GM23338 (cell line): ENCODE data around the gene SMAD3. TPM values are rescaled to one million over a fixed set of nuclear protein-coding genes. Genes with fewer than 3 reads are reported as not detected.

Experiments
- ATAC-seq: fragments of 200-7000 bp; cut with Tn5 transposase; 3 replicates; pipeline ENCODE4 v1.9.1; 2020
- DNase-seq: peaks from one replicate; pipeline ENCODE4 v3.0.0-alpha.2; 2015; ENCODE audit warnings: low spot score
- H2AFZ ChIP-seq: fragments of 200-600 bp; sonication (generic); 2 replicates; pipeline ENCODE4 v1.8.0; 2016; ENCODE audit warnings: antibody characterized with exemption, mild to moderate bottlenecking, moderate library complexity
- H3F3A ChIP-seq: fragments of 200-600 bp; sonication (generic); replicated peaks from 2 replicates; pipeline ENCODE4 v1.8.0; 2017; ENCODE audit warnings: antibody characterized with exemption, mixed run types, low read depth
- H3K27ac ChIP-seq: fragments of 200-600 bp; sonication (generic); 2 replicates; pipeline ENCODE4 v1.6.1; 2016; ENCODE audit warnings: low read depth
- H3K27me3 ChIP-seq: fragments of 200-600 bp; sonication (generic); 2 replicates; pipeline ENCODE4 v1.8.0; 2016; ENCODE audit warnings: mild to moderate bottlenecking, mixed run types, moderate library complexity; ENCODE audit not compliant: insufficient read depth
- H3K36me3 ChIP-seq: fragments of 200-600 bp; sonication (generic); 2 replicates; pipeline ENCODE4 v1.8.0; 2016; ENCODE audit warnings: mild to moderate bottlenecking; ENCODE audit not compliant: insufficient read depth
- H3K4me1 ChIP-seq: fragments of 200-600 bp; sonication (generic); 2 replicates; pipeline ENCODE4 v1.8.0; 2016; ENCODE audit warnings: mild to moderate bottlenecking, moderate library complexity; ENCODE audit not compliant: insufficient read depth
- H3K4me2 ChIP-seq: fragments of 200-600 bp; sonication (generic); 2 replicates; pipeline ENCODE4 v1.7.1; 2017; ENCODE audit warnings: mixed run types
- H3K4me3 ChIP-seq: fragments of 200-600 bp; sonication (generic); 2 replicates; pipeline ENCODE4 v1.6.1; 2016; ENCODE audit warnings: mixed run types
- H3K79me2 ChIP-seq: fragments of 200-600 bp; sonication (generic); replicated peaks from 2 replicates; pipeline ENCODE4 v1.8.0; 2017; ENCODE audit warnings: mild to moderate bottlenecking; ENCODE audit not compliant: insufficient read depth
- H3K9me2 ChIP-seq: fragments of 200-600 bp; sonication (generic); 2 replicates; pipeline ENCODE4 v1.8.0; 2017; ENCODE audit not compliant: insufficient read depth
- H4K20me1 ChIP-seq: fragments of 200-600 bp; sonication (generic); replicated peaks from 2 replicates; pipeline ENCODE4 v1.8.0; 2017; ENCODE audit warnings: mild to moderate bottlenecking; ENCODE audit not compliant: insufficient read depth
- H3K27ac Mint-ChIP-seq: 2 replicates; pipeline ENCODE4 v1.8.0; 2020; ENCODE audit warnings: inconsistent platforms, mild to moderate bottlenecking, moderate library complexity, mixed read lengths
- H3K27me3 Mint-ChIP-seq: 3 replicates; pipeline ENCODE4 v1.8.0; 2022; ENCODE audit warnings: low read depth, mild to moderate bottlenecking, moderate library complexity, mixed read lengths, inconsistent platforms; ENCODE audit not compliant: insufficient read depth, poor library complexity
- H3K36me3 Mint-ChIP-seq: 3 replicates; pipeline ENCODE4 v1.8.0; 2021; ENCODE audit warnings: low read depth, mild to moderate bottlenecking, inconsistent platforms, moderate library complexity, mixed read lengths
- H3K4me1 Mint-ChIP-seq: 3 replicates; pipeline ENCODE4 v1.8.0; 2020; ENCODE audit warnings: mild to moderate bottlenecking, inconsistent platforms, mixed read lengths
- H3K4me3 Mint-ChIP-seq: 3 replicates; pipeline ENCODE4 v1.8.0; 2021; ENCODE audit warnings: moderate library complexity, mild to moderate bottlenecking, inconsistent platforms, mixed read lengths
- H3K9me3 Mint-ChIP-seq: 3 replicates; pipeline ENCODE4 v1.8.0; 2020; ENCODE audit warnings: moderate library complexity, mild to moderate bottlenecking, inconsistent platforms, mixed read lengths
- CTCF ChIP-seq, 2 experiments: fragments of 200-600 bp in 1 of 2; sonication (generic) in 1 of 2; conservative IDR thresholded peaks; 2 replicates each; pipeline versions ENCODE4 v1.5.1 to v1.6.1; 2016 to 2017; ENCODE audit warnings: antibody characterized with exemption in 2 of 2, low read depth in 2 of 2, mild to moderate bottlenecking in 2 of 2, moderate library complexity in 1 of 2
- EZH2 ChIP-seq: fragments of 200-600 bp; sonication (generic); IDR thresholded peaks from one replicate; pipeline ENCODE4 v1.8.0; 2017; ENCODE audit warnings: antibody characterized with exemption, mild to moderate bottlenecking, low read depth; ENCODE audit not compliant: unreplicated experiment
- EZH2phosphoT487 ChIP-seq: fragments of 200-600 bp; sonication (generic); IDR thresholded peaks from one replicate; pipeline ENCODE4 v1.8.1; 2018; ENCODE audit warnings: antibody characterized with exemption; ENCODE audit not compliant: unreplicated experiment
- JUNB ChIP-seq: IDR thresholded peaks from one replicate; pipeline ENCODE4 v1.6.1; 2016; ENCODE audit warnings: antibody characterized with exemption; ENCODE audit not compliant: unreplicated experiment
- NANOG ChIP-seq: IDR thresholded peaks from 2 replicates; pipeline ENCODE4 v1.6.1; 2016; ENCODE audit warnings: antibody characterized with exemption, borderline replicate concordance
- POLR2AphosphoS5 ChIP-seq: IDR thresholded peaks from 2 replicates; pipeline ENCODE4 v1.6.1; 2016; ENCODE audit warnings: antibody characterized with exemption, low read depth
- REST ChIP-seq: IDR thresholded peaks from one replicate; pipeline ENCODE4 v1.6.1; 2018; ENCODE audit warnings: antibody characterized with exemption; ENCODE audit not compliant: unreplicated experiment
- STAT1 ChIP-seq: IDR thresholded peaks from one replicate; pipeline ENCODE4 v1.6.1; 2016; ENCODE audit warnings: antibody characterized with exemption; ENCODE audit not compliant: unreplicated experiment
- ZNF114 ChIP-seq: fragments of 250-450 bp; sonication (Bioruptor Pico); IDR thresholded peaks from 2 replicates; pipeline ENCODE4 v1.5.0; 2020; ENCODE audit warnings: mild to moderate bottlenecking, moderate library complexity
- ZNF331 ChIP-seq: fragments of 250-450 bp; sonication (Bioruptor Pico); IDR thresholded peaks from 2 replicates; pipeline ENCODE4 v1.5.0; 2020; ENCODE audit warnings: low read depth, mild to moderate bottlenecking, moderate library complexity
- polyA plus RNA-seq: library from polyadenylated mRNA; unstranded; fragments of >200 nt; fragmentation: Nextera tagmentation; extraction: Ambion mirVana; gene quantifications from 2 replicates; pipeline ENCODE4 v1.2.1, GENCODE V29; 2016
- total RNA-seq: library from RNA; depleted of rRNA; stranded (reverse); fragments of >200 nt; shearing (Covaris generic); gene quantifications from 2 replicates; pipeline ENCODE4 v1.2.3, GENCODE V29; 2014
- TF ChIP-seq, protein P1 (sequence below): fragments of 250-450 bp; sonication (Bioruptor Pico); IDR thresholded peaks from 2 replicates; pipeline ENCODE4 v1.5.0; 2020; ENCODE audit warnings: mild to moderate bottlenecking, moderate library complexity
- TF ChIP-seq, protein P2 (sequence below): IDR thresholded peaks from 2 replicates; pipeline ENCODE4 v1.6.1; 2016; ENCODE audit warnings: antibody characterized with exemption

Gene SMAD3
- total and polyA plus RNA-seq, 2 experiments from 2014 or later: 4.9 to 11.6 TPM

DNA sequence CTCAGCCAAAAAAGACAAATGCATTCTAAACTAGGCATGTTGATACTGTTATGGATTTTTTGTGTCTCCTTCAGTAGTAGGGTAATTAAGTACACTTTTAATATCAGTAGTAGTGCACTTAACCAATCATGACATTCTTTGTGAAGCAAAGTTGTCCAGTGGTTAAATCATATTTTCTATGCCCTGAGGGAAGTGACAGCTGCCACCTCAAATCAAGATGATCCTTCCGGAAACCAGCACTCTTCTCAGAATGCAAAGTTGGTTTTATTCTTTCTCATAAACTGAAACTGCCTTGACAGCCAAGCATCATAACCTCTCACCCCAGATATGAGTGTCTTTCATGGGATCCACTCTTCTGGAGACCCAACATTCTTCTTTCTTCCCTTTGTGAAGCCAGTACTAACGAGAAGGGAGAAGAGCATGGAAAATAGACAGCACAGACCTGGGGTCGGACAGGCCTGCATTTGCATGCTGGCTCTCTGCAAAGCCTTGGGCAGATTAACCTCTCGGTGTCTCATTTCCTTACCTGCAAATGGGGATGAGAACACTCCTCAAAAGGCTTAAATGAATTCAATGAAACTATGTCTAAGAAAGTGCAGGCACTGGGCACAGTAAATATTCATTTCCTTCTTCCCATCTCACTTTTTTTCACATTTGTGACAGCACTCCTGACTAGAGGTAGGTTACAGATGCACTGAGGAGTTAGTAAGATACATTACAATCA, 175.9 kb downstream of the SMAD3 start (continued):
- no peak for TF ChIP-seq NANOG

- ATAC-seq: no peak; the same call in 2 of the 3 replicates
- no peak overlapping the region for H3K27ac Mint-ChIP-seq
- no peaks in the 10 kb centered on the region for H3K27me3 Mint-ChIP-seq
- TF ChIP-seq ZNF114 (no peak), JUNB (no peak), EZH2 (no peak), REST (no peak), ZNF331 (CRISPR knock-in tag) (no peak), EZH2phosphoT487 (no peak), STAT1 (no peak), POLR2AphosphoS5 (no peak), NANOG (no peak), CTCF (conservative IDR thresholded peaks at IDR 0.05; ENCODE audit: low read depth in 2 of 2) (no peak)
- TF ChIP-seq, protein P1, sequence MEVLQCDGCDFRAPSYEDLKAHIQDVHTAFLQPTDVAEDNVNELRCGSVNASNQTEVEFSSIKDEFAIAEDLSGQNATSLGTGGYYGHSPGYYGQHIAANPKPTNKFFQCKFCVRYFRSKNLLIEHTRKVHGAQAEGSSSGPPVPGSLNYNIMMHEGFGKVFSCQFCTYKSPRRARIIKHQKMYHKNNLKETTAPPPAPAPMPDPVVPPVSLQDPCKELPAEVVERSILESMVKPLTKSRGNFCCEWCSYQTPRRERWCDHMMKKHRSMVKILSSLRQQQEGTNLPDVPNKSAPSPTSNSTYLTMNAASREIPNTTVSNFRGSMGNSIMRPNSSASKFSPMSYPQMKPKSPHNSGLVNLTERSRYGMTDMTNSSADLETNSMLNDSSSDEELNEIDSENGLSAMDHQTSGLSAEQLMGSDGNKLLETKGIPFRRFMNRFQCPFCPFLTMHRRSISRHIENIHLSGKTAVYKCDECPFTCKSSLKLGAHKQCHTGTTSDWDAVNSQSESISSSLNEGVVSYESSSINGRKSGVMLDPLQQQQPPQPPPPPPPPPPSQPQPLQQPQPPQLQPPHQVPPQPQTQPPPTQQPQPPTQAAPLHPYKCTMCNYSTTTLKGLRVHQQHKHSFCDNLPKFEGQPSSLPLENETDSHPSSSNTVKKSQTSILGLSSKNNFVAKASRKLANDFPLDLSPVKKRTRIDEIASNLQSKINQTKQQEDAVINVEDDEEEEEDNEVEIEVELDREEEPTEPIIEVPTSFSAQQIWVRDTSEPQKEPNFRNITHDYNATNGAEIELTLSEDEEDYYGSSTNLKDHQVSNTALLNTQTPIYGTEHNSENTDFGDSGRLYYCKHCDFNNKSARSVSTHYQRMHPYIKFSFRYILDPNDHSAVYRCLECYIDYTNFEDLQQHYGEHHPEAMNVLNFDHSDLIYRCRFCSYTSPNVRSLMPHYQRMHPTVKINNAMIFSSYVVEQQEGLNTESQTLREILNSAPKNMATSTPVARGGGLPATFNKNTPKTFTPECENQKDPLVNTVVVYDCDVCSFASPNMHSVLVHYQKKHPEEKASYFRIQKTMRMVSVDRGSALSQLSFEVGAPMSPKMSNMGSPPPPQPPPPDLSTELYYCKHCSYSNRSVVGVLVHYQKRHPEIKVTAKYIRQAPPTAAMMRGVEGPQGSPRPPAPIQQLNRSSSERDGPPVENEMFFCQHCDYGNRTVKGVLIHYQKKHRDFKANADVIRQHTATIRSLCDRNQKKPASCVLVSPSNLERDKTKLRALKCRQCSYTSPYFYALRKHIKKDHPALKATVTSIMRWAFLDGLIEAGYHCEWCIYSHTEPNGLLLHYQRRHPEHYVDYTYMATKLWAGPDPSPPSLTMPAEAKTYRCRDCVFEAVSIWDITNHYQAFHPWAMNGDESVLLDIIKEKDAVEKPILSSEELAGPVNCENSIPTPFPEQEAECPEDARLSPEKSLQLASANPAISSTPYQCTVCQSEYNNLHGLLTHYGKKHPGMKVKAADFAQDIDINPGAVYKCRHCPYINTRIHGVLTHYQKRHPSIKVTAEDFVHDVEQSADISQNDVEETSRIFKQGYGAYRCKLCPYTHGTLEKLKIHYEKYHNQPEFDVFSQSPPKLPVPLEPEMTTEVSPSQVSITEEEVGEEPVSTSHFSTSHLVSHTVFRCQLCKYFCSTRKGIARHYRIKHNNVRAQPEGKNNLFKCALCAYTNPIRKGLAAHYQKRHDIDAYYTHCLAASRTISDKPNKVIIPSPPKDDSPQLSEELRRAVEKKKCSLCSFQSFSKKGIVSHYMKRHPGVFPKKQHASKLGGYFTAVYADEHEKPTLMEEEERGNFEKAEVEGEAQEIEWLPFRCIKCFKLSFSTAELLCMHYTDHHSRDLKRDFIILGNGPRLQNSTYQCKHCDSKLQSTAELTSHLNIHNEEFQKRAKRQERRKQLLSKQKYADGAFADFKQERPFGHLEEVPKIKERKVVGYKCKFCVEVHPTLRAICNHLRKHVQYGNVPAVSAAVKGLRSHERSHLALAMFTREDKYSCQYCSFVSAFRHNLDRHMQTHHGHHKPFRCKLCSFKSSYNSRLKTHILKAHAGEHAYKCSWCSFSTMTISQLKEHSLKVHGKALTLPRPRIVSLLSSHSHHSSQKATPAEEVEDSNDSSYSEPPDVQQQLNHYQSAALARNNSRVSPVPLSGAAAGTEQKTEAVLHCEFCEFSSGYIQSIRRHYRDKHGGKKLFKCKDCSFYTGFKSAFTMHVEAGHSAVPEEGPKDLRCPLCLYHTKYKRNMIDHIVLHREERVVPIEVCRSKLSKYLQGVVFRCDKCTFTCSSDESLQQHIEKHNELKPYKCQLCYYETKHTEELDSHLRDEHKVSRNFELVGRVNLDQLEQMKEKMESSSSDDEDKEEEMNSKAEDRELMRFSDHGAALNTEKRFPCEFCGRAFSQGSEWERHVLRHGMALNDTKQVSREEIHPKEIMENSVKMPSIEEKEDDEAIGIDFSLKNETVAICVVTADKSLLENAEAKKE (CRISPR knock-in tag): no peak
- TF ChIP-seq, protein P2, sequence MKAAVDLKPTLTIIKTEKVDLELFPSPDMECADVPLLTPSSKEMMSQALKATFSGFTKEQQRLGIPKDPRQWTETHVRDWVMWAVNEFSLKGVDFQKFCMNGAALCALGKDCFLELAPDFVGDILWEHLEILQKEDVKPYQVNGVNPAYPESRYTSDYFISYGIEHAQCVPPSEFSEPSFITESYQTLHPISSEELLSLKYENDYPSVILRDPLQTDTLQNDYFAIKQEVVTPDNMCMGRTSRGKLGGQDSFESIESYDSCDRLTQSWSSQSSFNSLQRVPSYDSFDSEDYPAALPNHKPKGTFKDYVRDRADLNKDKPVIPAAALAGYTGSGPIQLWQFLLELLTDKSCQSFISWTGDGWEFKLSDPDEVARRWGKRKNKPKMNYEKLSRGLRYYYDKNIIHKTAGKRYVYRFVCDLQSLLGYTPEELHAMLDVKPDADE: no peak
These were observed 177.3 kb downstream of the SMAD3 start for GRCh38 chr15:67242708-67243111.

More at GRCh38 chr15:67242708-67243111, 177.3 kb downstream of the SMAD3 start:
- Histone ChIP-seq H3K27me3 (no peaks in the 10 kb centered on the region), H3F3A (no peaks in the 10 kb centered on the region), H3K4me3 (no peak overlapping the region), H3K27ac (no peak overlapping the region), H3K4me2 (peak overlapping the region; percentile 35; the same call in 1 of the 2 replicates), H4K20me1 (peaks cover 9% of the 10 kb centered on the region; the same call in 1 of the 2 replicates), H2AFZ (no peak overlapping the region), H3K36me3 (no peaks in the 10 kb centered on the region), H3K4me1 (peaks cover 18% of the 10 kb centered on the region), H3K9me2 (no peaks in the 10 kb centered on the region), H3K79me2 (peaks cover 92% of the 10 kb centered on the region)
- H3K36me3 Mint-ChIP-seq: peaks cover 27% of the 10 kb centered on the region
- peaks cover 10% of the 10 kb centered on the region for H3K9me3 Mint-ChIP-seq
- H3K4me3 Mint-ChIP-seq: no peak overlapping the region
- peaks cover 32% of the 10 kb centered on the region for H3K4me1 Mint-ChIP-seq
- peak; percentile 17 for DNase-seq
